Choroid plexus epithelial cell (primary cell): ENCODE results near the gene TARS3.

Source experiments
- DNase-seq: peaks from one replicate; pipeline ENCODE4 v3.0.0-alpha.2; 2010; ENCODE audit warnings: low read depth
- H3K4me3 ChIP-seq: 2 replicates; pipeline ENCODE4 v1.5.1; 2011; ENCODE audit warnings: low read depth, mild to moderate bottlenecking, control low read depth, low read length, moderate library complexity
- TF ChIP-seq, protein P1 (sequence below): conservative IDR thresholded peaks from 2 replicates; pipeline ENCODE4 v1.5.1; 2011; ENCODE audit warnings: low read depth, mild to moderate bottlenecking, control low read depth, inconsistent platforms, low read length, moderate library complexity

TARS3 gene

DNA sequence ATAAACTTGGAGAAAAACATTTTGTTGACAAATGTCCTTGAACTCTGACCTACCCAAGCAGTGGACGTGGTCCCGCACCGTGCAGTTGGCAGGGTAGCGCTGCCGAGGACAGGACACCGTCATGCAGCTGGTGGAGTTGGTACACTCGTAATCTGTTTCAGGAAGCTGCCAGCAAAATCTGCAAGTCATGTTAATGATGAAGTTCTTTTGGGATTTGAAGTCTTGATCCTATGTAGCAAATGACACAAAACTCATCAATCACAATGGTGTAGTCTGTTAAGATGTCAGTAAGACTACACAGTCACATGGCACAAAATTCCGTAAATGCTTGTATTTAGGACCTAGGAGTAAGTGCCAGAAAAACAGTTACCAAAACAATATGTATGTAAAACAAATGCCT, 77.6 kb downstream of the TARS3 start:
- DNase-seq: no peak
- no peak overlapping the region for H3K4me3 ChIP-seq
- TF ChIP-seq, protein P1, sequence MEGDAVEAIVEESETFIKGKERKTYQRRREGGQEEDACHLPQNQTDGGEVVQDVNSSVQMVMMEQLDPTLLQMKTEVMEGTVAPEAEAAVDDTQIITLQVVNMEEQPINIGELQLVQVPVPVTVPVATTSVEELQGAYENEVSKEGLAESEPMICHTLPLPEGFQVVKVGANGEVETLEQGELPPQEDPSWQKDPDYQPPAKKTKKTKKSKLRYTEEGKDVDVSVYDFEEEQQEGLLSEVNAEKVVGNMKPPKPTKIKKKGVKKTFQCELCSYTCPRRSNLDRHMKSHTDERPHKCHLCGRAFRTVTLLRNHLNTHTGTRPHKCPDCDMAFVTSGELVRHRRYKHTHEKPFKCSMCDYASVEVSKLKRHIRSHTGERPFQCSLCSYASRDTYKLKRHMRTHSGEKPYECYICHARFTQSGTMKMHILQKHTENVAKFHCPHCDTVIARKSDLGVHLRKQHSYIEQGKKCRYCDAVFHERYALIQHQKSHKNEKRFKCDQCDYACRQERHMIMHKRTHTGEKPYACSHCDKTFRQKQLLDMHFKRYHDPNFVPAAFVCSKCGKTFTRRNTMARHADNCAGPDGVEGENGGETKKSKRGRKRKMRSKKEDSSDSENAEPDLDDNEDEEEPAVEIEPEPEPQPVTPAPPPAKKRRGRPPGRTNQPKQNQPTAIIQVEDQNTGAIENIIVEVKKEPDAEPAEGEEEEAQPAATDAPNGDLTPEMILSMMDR: no peak

DNA sequence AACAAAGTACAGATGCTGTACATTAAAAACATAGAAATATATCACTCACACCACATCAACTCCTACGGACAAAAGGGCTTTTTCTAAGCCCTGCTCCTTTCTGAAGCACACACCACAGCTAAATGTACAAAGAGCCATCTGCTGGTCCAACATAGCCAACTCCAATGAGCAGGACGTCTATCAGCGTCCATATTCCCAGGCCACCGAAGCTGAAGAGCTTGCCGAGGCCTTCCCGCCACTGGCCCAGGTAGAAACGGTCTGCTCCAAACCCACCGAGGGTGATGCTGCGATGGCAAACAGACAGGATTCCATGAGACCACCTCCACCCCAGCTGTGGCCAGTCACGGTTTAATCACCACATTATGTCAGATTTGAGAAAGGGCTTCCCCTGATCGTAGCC, 81.9 kb downstream of the TARS3 start:
- peak; percentile 21 for DNase-seq
- TF ChIP-seq, protein P1: peak; percentile 27
- H3K4me3 ChIP-seq: no peak overlapping the region

DNA sequence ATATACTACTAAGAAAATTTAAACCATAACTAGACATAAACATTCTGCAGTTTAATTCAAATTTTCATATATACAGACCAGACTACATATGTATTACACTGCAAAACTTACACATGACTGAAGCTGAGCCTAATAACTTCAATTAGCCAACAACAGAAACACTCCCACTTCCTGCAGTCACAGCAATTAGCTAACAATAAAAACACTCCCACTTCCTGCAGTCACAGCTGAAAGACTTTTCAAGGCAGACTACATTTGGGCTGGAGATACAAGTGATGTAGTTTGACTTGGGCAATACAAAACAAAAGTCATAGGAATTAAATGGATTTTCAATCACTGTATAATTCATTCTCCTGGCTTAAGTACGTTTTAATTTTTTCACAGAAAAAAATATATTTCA, 82.4 kb downstream of the TARS3 start:
- TF ChIP-seq, protein P1: no peak
- H3K4me3 ChIP-seq: no peak overlapping the region
- DNase-seq: peak; percentile 53

DNA sequence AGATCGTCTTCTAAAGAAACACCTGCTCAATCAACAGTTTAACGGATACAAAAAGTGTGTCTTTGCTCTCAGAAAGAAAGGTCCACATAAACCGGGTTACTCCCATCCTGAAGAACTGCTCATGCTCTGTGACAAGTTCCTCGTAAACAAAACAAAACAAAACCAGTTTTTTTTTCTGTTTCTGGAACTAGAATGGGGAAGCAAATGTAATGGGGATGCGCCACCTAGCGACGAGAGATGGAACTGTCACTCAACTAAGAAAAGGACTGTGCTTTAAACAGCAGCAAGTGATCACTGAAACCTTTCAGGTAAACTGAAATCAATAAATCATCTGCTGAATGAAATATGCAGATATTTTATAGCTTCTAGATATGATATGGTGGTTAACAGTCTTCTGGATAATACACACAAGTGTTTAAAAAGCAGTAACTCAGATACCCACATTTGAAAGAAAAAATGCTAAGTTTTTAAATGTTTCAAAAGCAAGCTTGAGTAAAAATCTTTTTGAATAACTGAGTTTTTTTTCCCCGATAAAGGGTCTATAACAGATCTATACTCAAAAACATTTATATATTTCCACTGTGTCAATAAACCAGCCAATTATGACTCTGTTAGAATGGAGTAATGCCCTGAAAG, 83.0 kb downstream of the TARS3 start:
- H3K4me3 ChIP-seq: no peak overlapping the region
- peak; percentile 85 for DNase-seq
- TF ChIP-seq, protein P1: peak; percentile 97

DNA sequence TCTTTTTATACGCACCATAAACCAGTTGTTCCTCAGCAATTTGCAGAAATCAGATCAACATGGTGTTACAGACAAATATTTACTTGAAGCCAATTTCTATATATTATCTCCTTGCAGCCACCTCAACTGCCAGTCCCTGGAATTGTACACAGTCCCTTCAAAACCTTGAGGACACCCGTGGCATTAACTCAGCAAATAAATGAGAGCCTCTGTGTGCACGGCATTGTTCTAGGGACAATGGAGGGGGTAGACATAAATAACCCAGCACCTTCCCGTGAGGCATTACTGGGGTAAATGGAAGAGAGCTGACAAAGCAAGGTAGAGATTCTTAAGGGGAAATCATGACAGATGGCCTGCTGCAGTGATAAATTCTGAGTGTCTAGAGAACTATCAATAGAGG, 84.6 kb downstream of the TARS3 start:
- H3K4me3 ChIP-seq: no peak overlapping the region
- DNase-seq: no peak
- TF ChIP-seq, protein P1: no peak

DNA sequence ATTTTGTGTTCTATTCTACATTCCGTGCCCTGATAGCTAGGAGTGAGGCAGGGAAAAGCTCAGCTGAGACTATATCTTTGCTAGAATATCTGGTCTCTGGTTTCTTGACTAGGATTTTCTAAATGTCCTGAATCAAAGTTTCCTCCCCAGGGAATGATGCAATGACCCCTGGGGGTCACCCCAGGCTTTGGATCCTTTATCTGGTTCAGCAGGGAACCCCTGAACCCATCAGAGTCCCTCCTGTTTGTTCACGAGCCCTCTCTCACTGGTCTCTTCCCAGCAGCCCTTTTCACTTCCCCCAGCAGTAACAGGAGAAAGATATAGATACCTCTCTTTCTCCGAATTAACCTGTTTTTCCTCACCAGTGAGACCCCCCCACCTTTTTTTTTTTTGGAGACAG, 86.4 kb downstream of the TARS3 start:
- no peak for DNase-seq
- H3K4me3 ChIP-seq: no peak overlapping the region
- TF ChIP-seq, protein P1: no peak

DNA sequence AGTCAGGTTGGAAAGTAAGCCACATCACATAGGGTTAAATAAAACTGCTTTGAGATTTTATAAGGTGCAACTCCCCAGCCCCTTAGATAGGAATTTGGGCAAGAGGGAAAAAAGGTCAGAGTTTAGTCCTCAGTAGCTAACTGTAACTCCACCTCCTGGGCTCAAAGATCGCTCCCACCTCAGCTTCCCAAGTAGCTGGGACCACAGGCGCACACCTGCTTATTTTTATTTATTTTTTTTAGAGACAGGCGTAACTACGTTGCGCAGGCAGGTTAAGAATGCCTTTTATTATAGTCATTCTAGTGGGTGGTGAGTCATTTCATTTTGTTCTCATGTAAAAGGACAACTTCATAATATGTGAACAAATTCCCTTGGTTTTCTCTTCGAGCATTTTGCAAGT, 86.8 kb downstream of the TARS3 start:
- no peak overlapping the region for H3K4me3 ChIP-seq
- peak; percentile 64 for DNase-seq
- TF ChIP-seq, protein P1: no peak
